ENCODE data around the gene RDH13.

RDH13 gene

DNA sequence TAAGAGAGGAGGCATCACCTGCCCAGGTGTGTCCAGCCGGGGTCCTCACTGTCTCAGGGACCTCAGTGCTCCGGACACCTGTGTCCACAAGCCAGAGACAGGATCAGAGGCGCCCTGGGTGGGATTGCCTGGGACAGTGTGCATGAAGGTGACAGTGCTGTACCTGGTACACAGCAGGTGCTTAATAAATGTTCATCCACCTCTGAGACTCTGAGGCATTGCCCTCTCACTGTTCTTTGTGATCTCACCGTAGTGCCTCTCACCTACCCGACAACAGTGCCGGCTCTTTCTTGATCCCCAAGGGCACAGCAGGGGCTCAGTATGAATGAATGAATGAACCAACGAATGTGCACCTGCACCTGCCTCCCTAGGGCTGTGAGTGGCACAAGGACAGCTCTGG is 9.2 kb downstream of the RDH13 start:
- no peaks in the 10 kb centered on the region for H4K20me1 ChIP-seq (ENCODE audit: control insufficient read depth, insufficient read depth, low read depth, low read length)
- no peak overlapping the region for H3K27ac ChIP-seq (ENCODE audit: low read depth, low read length)
- no peak overlapping the region for H3K4me3 ChIP-seq (ENCODE audit: low read length)
- H3K4me2 ChIP-seq (ENCODE audit: low read length), result no peak overlapping the region
- H3K79me2 ChIP-seq (ENCODE audit: control insufficient read depth, low read length), result no peaks in the 10 kb centered on the region; the same call in 1 of the 2 replicates
- H3K27me3 ChIP-seq (ENCODE audit: control insufficient read depth, low read length), result no peaks in the 10 kb centered on the region
- H3K36me3 ChIP-seq (ENCODE audit: control insufficient read depth, low read length), result peaks cover 54% of the 10 kb centered on the region
- no peaks in the 10 kb centered on the region for H3K9me2 ChIP-seq (replicated peaks; ENCODE audit: control insufficient read depth, low read length)
- TF ChIP-seq, protein P1, sequence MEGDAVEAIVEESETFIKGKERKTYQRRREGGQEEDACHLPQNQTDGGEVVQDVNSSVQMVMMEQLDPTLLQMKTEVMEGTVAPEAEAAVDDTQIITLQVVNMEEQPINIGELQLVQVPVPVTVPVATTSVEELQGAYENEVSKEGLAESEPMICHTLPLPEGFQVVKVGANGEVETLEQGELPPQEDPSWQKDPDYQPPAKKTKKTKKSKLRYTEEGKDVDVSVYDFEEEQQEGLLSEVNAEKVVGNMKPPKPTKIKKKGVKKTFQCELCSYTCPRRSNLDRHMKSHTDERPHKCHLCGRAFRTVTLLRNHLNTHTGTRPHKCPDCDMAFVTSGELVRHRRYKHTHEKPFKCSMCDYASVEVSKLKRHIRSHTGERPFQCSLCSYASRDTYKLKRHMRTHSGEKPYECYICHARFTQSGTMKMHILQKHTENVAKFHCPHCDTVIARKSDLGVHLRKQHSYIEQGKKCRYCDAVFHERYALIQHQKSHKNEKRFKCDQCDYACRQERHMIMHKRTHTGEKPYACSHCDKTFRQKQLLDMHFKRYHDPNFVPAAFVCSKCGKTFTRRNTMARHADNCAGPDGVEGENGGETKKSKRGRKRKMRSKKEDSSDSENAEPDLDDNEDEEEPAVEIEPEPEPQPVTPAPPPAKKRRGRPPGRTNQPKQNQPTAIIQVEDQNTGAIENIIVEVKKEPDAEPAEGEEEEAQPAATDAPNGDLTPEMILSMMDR (IDR thresholded peaks at IDR 0.05; ENCODE audit: low read depth, low read length, poor library complexity, severe bottlenecking), result no peak
- no peak for TF ChIP-seq EZH2phosphoT487 (IDR thresholded peaks at IDR 0.05; ENCODE audit: borderline replicate concordance, low read length)
- no peaks in the 10 kb centered on the region for H3K4me1 ChIP-seq (ENCODE audit: control insufficient read depth, low read length)
- no peaks in the 10 kb centered on the region for H3F3A ChIP-seq (ENCODE audit: control insufficient read depth, insufficient read depth)
- H3K9me3 ChIP-seq (ENCODE audit: control insufficient read depth, insufficient read depth, low read length), result no peaks in the 10 kb centered on the region

- Histone ChIP-seq H3K79me2 (ENCODE audit: control insufficient read depth, low read length) (no peaks in the 10 kb centered on the region; the same call in 1 of the 2 replicates), H3F3A (ENCODE audit: control insufficient read depth, insufficient read depth) (no peaks in the 10 kb centered on the region), H3K9me3 (ENCODE audit: control insufficient read depth, insufficient read depth, low read length) (no peaks in the 10 kb centered on the region), H3K4me1 (ENCODE audit: control insufficient read depth, low read length) (no peaks in the 10 kb centered on the region), H3K27me3 (ENCODE audit: control insufficient read depth, low read length) (no peaks in the 10 kb centered on the region), H3K4me2 (ENCODE audit: low read length) (no peak overlapping the region), H3K27ac (ENCODE audit: low read depth, low read length) (no peak overlapping the region), H3K4me3 (ENCODE audit: low read length) (no peak overlapping the region), H4K20me1 (ENCODE audit: control insufficient read depth, insufficient read depth, low read depth, low read length) (no peaks in the 10 kb centered on the region), H3K36me3 (ENCODE audit: control insufficient read depth, low read length) (peaks cover 59% of the 10 kb centered on the region), H3K9me2 (replicated peaks; ENCODE audit: control insufficient read depth, low read length) (no peaks in the 10 kb centered on the region)
- no peak for TF ChIP-seq EZH2phosphoT487 (IDR thresholded peaks at IDR 0.05; ENCODE audit: borderline replicate concordance, low read length)
- TF ChIP-seq, protein P1 (IDR thresholded peaks at IDR 0.05; ENCODE audit: low read depth, low read length, poor library complexity, severe bottlenecking), result no peak
Observed at GRCh38 chr19:55050749-55051532, 12.0 kb downstream of the RDH13 start.

GRCh38 chr19:55048446-55048845 is 14.5 kb downstream of the RDH13 start:
- no peak overlapping the region for H3K4me3 ChIP-seq (ENCODE audit: low read length)
- peaks cover 61% of the 10 kb centered on the region for H3K36me3 ChIP-seq (ENCODE audit: control insufficient read depth, low read length)
- no peaks in the 10 kb centered on the region for H3K4me1 ChIP-seq (ENCODE audit: control insufficient read depth, low read length)
- no peak overlapping the region for H3K27ac ChIP-seq (ENCODE audit: low read depth, low read length)
- no peaks in the 10 kb centered on the region for H3F3A ChIP-seq (ENCODE audit: control insufficient read depth, insufficient read depth)
- H3K9me2 ChIP-seq (replicated peaks; ENCODE audit: control insufficient read depth, low read length), result no peaks in the 10 kb centered on the region
- no peaks in the 10 kb centered on the region for H3K27me3 ChIP-seq (ENCODE audit: control insufficient read depth, low read length)
- no peaks in the 10 kb centered on the region for H3K9me3 ChIP-seq (ENCODE audit: control insufficient read depth, insufficient read depth, low read length)
- TF ChIP-seq, protein P1 (IDR thresholded peaks at IDR 0.05; ENCODE audit: low read depth, low read length, poor library complexity, severe bottlenecking), result no peak
- TF ChIP-seq EZH2phosphoT487 (IDR thresholded peaks at IDR 0.05; ENCODE audit: borderline replicate concordance, low read length), result no peak
- H3K79me2 ChIP-seq (ENCODE audit: control insufficient read depth, low read length), result no peaks in the 10 kb centered on the region; the same call in 1 of the 2 replicates
- no peak overlapping the region for H3K4me2 ChIP-seq (ENCODE audit: low read length)
- H4K20me1 ChIP-seq (ENCODE audit: control insufficient read depth, insufficient read depth, low read depth, low read length), result no peaks in the 10 kb centered on the region
